Neural cell (in vitro differentiated cells): ENCODE data around the gene SLC28A1. TPM values are rescaled to one million over a fixed set of nuclear protein-coding genes. Genes with fewer than 3 reads are reported as not detected.

Experiments
- H2AFZ ChIP-seq: fragments of 200-600, 300-800 bp; sonication (generic), shearing (Covaris generic); 2 replicates; pipeline ENCODE4 v1.6.0; 2014; ENCODE audit warnings: low read depth, mild to moderate bottlenecking, antibody characterized with exemption, low read length, moderate library complexity
- H3F3A ChIP-seq: fragments of 200-600 bp; shearing (Covaris generic); 2 replicates; pipeline ENCODE4 v1.6.1; 2016; ENCODE audit warnings: mild to moderate bottlenecking, moderate library complexity, mixed read lengths, antibody characterized with exemption, low read length; ENCODE audit not compliant: insufficient read depth, poor library complexity, severe bottlenecking
- H3K27ac ChIP-seq: fragments of 200-600, 300-800 bp; sonication (generic), shearing (Covaris generic); 2 replicates; pipeline ENCODE4 v1.5.1; 2014; ENCODE audit warnings: mild to moderate bottlenecking, low read length, moderate library complexity
- H3K27me3 ChIP-seq: fragments of 300-800, 200-600 bp; sonication (generic), shearing (Covaris generic); 2 replicates; pipeline ENCODE4 v1.6.0; 2014; ENCODE audit warnings: mild to moderate bottlenecking, low read depth, low read length, moderate library complexity; ENCODE audit not compliant: insufficient read depth
- H3K36me3 ChIP-seq: fragments of 300-800, 200-600 bp; sonication (generic), shearing (Covaris generic); 2 replicates; pipeline ENCODE4 v1.5.1; 2014; ENCODE audit warnings: mild to moderate bottlenecking, antibody characterized with exemption, low read length, moderate library complexity; ENCODE audit not compliant: insufficient read depth
- H3K4me2 ChIP-seq: fragments of 300-800, 200-600 bp; sonication (generic), shearing (Covaris generic); 2 replicates; pipeline ENCODE4 v1.6.0; 2014; ENCODE audit warnings: mild to moderate bottlenecking, low read length
- H3K4me3 ChIP-seq: fragments of 300-800, 200-600 bp; sonication (generic), shearing (Covaris generic); 2 replicates; pipeline ENCODE4 v1.5.1; 2014; ENCODE audit warnings: mild to moderate bottlenecking, low read length, moderate library complexity
- H3K79me2 ChIP-seq: fragments of 200-600 bp; shearing (Covaris generic); replicated peaks from 2 replicates; pipeline ENCODE4 v1.6.0; 2014; ENCODE audit warnings: mild to moderate bottlenecking, low read length, moderate library complexity; ENCODE audit not compliant: insufficient read depth
- H3K9ac ChIP-seq: fragments of 300-800, 200-600 bp; sonication (generic), shearing (Covaris generic); 2 replicates; pipeline ENCODE4 v1.6.1; 2016; ENCODE audit warnings: mild to moderate bottlenecking, low read length, mixed read lengths
- H3K9me2 ChIP-seq: fragments of 200-600 bp; shearing (Covaris generic); 2 replicates; pipeline ENCODE4 v1.6.1; 2016; ENCODE audit warnings: mild to moderate bottlenecking, low read length, mixed read lengths; ENCODE audit not compliant: insufficient read depth
- H3K9me3 ChIP-seq: fragments of 200-600, 300-800 bp; sonication (generic), shearing (Covaris generic); 2 replicates; pipeline ENCODE4 v1.6.1; 2016; ENCODE audit warnings: mild to moderate bottlenecking, mixed run types, low read length, moderate library complexity, mixed read lengths
- H4K20me1 ChIP-seq: fragments of 200-600 bp; shearing (Covaris generic); 2 replicates; pipeline ENCODE4 v1.6.1; 2016; ENCODE audit warnings: mild to moderate bottlenecking, mixed run types; ENCODE audit not compliant: insufficient read depth
- EP300 ChIP-seq: fragments of 450-650 bp; conservative IDR thresholded peaks from 2 replicates; pipeline ENCODE4 v1.6.1; 2014; ENCODE audit warnings: antibody characterized with exemption, mild to moderate bottlenecking, moderate library complexity; ENCODE audit not compliant: poor library complexity, severe bottlenecking
- EZH2 ChIP-seq: fragments of 200-600, 300-800 bp; shearing (Covaris generic), sonication (generic); IDR thresholded peaks from 2 replicates; pipeline ENCODE4 v1.6.1; 2014; ENCODE audit warnings: antibody characterized with exemption, low read length, borderline replicate concordance, mild to moderate bottlenecking; ENCODE audit not compliant: insufficient read depth, poor library complexity, severe bottlenecking
- MXI1 ChIP-seq: fragments of 450-650 bp; conservative IDR thresholded peaks from 2 replicates; pipeline ENCODE4 v1.6.1; 2014; ENCODE audit warnings: antibody characterized with exemption, mild to moderate bottlenecking; ENCODE audit not compliant: poor library complexity, severe bottlenecking
- POLR2AphosphoS5 ChIP-seq: IDR thresholded peaks from 2 replicates; pipeline ENCODE4 v1.6.1; 2012
- RAD21 ChIP-seq: fragments of 450-650 bp; conservative IDR thresholded peaks from 2 replicates; pipeline ENCODE4 v1.6.1; 2014; ENCODE audit warnings: antibody characterized with exemption, mild to moderate bottlenecking, moderate library complexity
- REST ChIP-seq: IDR thresholded peaks from 2 replicates; pipeline ENCODE4 v1.6.1; 2012; ENCODE audit warnings: borderline replicate concordance
- SMC3 ChIP-seq: fragments of 450-650 bp; conservative IDR thresholded peaks from 2 replicates; pipeline ENCODE4 v1.6.1; 2014; ENCODE audit warnings: antibody characterized with exemption, mild to moderate bottlenecking, moderate library complexity; ENCODE audit not compliant: poor library complexity
- TAF1 ChIP-seq: IDR thresholded peaks from 2 replicates; pipeline ENCODE4 v1.6.1; 2012; ENCODE audit warnings: low read depth
- polyA plus RNA-seq: library from polyadenylated mRNA; depleted of rRNA; stranded (reverse); fragments of >200 nt; gene quantifications from 2 replicates; pipeline ENCODE4 v1.2.3, GENCODE V29; 2014
- TF ChIP-seq, protein P1 (sequence below): fragments of 450-650 bp; IDR thresholded peaks from 2 replicates; pipeline ENCODE4 v1.5.1; 2014; ENCODE audit warnings: antibody characterized with exemption, mild to moderate bottlenecking, moderate library complexity; ENCODE audit not compliant: poor library complexity, severe bottlenecking

SLC28A1 gene
- polyA plus RNA-seq, 1 donor from 2014 or later: not detected

DNA sequence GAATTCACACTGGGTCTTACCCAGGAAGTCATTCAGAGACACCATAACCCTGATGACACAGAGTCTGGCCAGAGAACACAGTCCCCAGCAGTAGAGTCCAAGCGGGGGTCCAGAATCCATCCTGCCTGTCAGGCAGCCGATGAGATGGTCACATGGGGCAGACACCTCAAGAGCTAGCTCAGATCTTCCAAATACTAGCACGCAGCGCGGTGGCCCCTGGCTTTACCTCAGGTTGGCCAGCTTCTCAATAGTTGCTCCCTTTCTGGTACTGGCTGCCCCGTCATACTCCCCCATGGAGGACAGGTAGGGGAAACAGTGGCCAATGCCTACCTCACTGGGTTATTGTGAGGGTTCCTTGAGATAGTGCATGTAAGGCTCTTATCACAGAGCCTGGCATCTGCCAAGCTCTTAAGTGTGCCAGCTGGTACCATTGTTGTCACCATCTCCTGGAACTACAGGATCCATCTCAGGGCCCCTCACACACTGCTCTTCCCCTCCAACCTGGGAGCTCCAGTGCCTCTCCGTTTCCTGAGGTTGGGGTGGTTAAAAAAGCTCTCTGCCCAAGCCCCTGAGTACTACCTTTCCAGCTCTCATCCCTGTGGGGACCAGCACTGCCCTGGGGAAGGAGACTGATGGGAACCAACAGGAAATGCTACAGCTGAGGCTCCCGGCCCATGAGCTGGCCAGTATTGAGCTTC lies 3.5 kb upstream of the SLC28A1 start:
- H3K4me2 ChIP-seq: no peak overlapping the region

GRCh38 chr15:84881520-84881830 lies 3.0 kb upstream of the SLC28A1 start:
- Histone ChIP-seq H3K9me3 (no peaks in the 10 kb centered on the region), H3K36me3 (no peaks in the 10 kb centered on the region), H3K4me2 (no peak overlapping the region), H2AFZ (no peak overlapping the region), H4K20me1 (no peaks in the 10 kb centered on the region), H3K9me2 (no peaks in the 10 kb centered on the region), H3K27ac (no peak overlapping the region), H3K79me2 (no peaks in the 10 kb centered on the region), H3K4me3 (no peak overlapping the region), H3K9ac (no peak overlapping the region), H3F3A (no peaks in the 10 kb centered on the region), H3K27me3 (no peaks in the 10 kb centered on the region)
- TF ChIP-seq POLR2AphosphoS5: no peak
- no peak for TF ChIP-seq RAD21
- TF ChIP-seq REST: no peak
- no peak for TF ChIP-seq TAF1
- TF ChIP-seq, protein P1, sequence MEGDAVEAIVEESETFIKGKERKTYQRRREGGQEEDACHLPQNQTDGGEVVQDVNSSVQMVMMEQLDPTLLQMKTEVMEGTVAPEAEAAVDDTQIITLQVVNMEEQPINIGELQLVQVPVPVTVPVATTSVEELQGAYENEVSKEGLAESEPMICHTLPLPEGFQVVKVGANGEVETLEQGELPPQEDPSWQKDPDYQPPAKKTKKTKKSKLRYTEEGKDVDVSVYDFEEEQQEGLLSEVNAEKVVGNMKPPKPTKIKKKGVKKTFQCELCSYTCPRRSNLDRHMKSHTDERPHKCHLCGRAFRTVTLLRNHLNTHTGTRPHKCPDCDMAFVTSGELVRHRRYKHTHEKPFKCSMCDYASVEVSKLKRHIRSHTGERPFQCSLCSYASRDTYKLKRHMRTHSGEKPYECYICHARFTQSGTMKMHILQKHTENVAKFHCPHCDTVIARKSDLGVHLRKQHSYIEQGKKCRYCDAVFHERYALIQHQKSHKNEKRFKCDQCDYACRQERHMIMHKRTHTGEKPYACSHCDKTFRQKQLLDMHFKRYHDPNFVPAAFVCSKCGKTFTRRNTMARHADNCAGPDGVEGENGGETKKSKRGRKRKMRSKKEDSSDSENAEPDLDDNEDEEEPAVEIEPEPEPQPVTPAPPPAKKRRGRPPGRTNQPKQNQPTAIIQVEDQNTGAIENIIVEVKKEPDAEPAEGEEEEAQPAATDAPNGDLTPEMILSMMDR: no peak
- TF ChIP-seq EP300: no peak
- TF ChIP-seq MXI1: no peak
- TF ChIP-seq SMC3: no peak

More for the DNA sequence above, 3.5 kb upstream of the SLC28A1 start:
- no peak overlapping the region for H3K9ac ChIP-seq
- no peak overlapping the region for H2AFZ ChIP-seq
- H3K9me3 ChIP-seq: no peaks in the 10 kb centered on the region
- no peaks in the 10 kb centered on the region for H3K36me3 ChIP-seq
- H4K20me1 ChIP-seq: no peaks in the 10 kb centered on the region
- H3K27me3 ChIP-seq: no peaks in the 10 kb centered on the region
- H3K79me2 ChIP-seq: no peaks in the 10 kb centered on the region
- no peaks in the 10 kb centered on the region for H3K9me2 ChIP-seq
- no peaks in the 10 kb centered on the region for H3F3A ChIP-seq
- no peak overlapping the region for H3K27ac ChIP-seq
- no peak overlapping the region for H3K4me3 ChIP-seq
- TF ChIP-seq RAD21: no peak
- TF ChIP-seq EZH2: no peak
- TF ChIP-seq, protein P1: no peak
- no peak for TF ChIP-seq TAF1
- no peak for TF ChIP-seq POLR2AphosphoS5
- TF ChIP-seq SMC3: no peak
- TF ChIP-seq MXI1: no peak
- no peak for TF ChIP-seq EP300
- TF ChIP-seq REST: no peak
